Activated CD8-positive, alpha-beta memory T cell treated with anti-CD3 and anti-CD28 coated beads, Interleukin-2, amount 50 U/mL, for 4 hours (primary cell): Measurements from ENCODE around the gene CMIP.
"Not testable (repeated sequence)": the region's sequence is repeated elsewhere in the genome, so short reads cannot be mapped to it uniquely, and the experiment has no call there.

ENCODE experiments used
- DNase-seq: peaks from one replicate; pipeline ENCODE4 v3.0.0-alpha.2; 2020

The CMIP gene

GRCh38 chr16:81444448-81445121 is at the start of gene CMIP:
CMIP (plus strand) TSS chr16:81444808.
- DNase-seq = peak; percentile 80

- DNase-seq = no peak
Observed at GRCh38 chr16:81394966-81395655, 49.5 kb upstream of the CMIP start.

GRCh38 chr16:81397058-81397878 is 47.3 kb upstream of the CMIP start:
- DNase-seq = no peak

GRCh38 chr16:81397879-81398520 is 46.6 kb upstream of the CMIP start:
- DNase-seq = no peak

- no peak for DNase-seq
Observed at GRCh38 chr16:81399909-81400308, 44.7 kb upstream of the CMIP start.

- no peak for DNase-seq
Observed at GRCh38 chr16:81401035-81401950, 43.3 kb upstream of the CMIP start.

GRCh38 chr16:81403208-81403600 is 41.4 kb upstream of the CMIP start:
- no peak for DNase-seq

GRCh38 chr16:81403601-81404391 is 40.8 kb upstream of the CMIP start:
- peak; percentile 83 for DNase-seq

- not testable (repeated sequence) for DNase-seq
Observed at GRCh38 chr16:81405002-81405401, 39.6 kb upstream of the CMIP start.

- no peak for DNase-seq
Observed at GRCh38 chr16:81405702-81406113, 38.9 kb upstream of the CMIP start.

GRCh38 chr16:81408409-81408950 is 36.1 kb upstream of the CMIP start:
- DNase-seq = no peak

- DNase-seq = no peak
Observed at GRCh38 chr16:81409016-81409556, 35.5 kb upstream of the CMIP start.

GRCh38 chr16:81410643-81411293 is 33.8 kb upstream of the CMIP start:
- no peak for DNase-seq

- no peak for DNase-seq
Observed at GRCh38 chr16:81413245-81413990, 31.2 kb upstream of the CMIP start.

- DNase-seq = no peak
Observed at GRCh38 chr16:81415751-81416150, 28.9 kb upstream of the CMIP start.

GRCh38 chr16:81416749-81417148 is 27.9 kb upstream of the CMIP start:
- DNase-seq = no peak

- DNase-seq = no peak
Observed at GRCh38 chr16:81417210-81417609, 27.4 kb upstream of the CMIP start.

GRCh38 chr16:81419806-81420205 is 24.8 kb upstream of the CMIP start:
- no peak for DNase-seq

- DNase-seq = no peak
Observed at GRCh38 chr16:81421126-81421525, 23.5 kb upstream of the CMIP start.
